ENCODE results near the gene ST6GALNAC2. TPM values are rescaled to one million over a fixed set of nuclear protein-coding genes. Genes with fewer than 3 reads are reported as not detected.
"Not testable (repeated sequence)": the region's sequence is repeated elsewhere in the genome, so short reads cannot be mapped to it uniquely, and the experiment has no call there.

Gene ST6GALNAC2
- total RNA-seq, 4 donors from 2014 or later, result 8.7 to 17.8 (median 13.3) TPM

GRCh38 chr17:76623271-76624146 lies 37.8 kb upstream of the ST6GALNAC2 start:
- 25% methylated on average over 18 of the region's 18 CpGs for WGBS
- no peak for DNase-seq (ENCODE audit: extremely low spot score)
- no peaks in the 10 kb centered on the region for H3K9me3 ChIP-seq
- H3K27ac ChIP-seq (replicated peaks in 1 of 4), result no peak overlapping the region
- peaks cover 0 to 14% (median 0%) of the 10 kb centered on the region in 4 donors for H3K36me3 ChIP-seq
- TF ChIP-seq POLR2AphosphoS5 (IDR thresholded peaks at IDR 0.05), result peak in 1 of 2 donors; percentile 23
- TF ChIP-seq POLR2A (IDR thresholded peaks at IDR 0.05; ENCODE audit: low read depth), result no peak
- peak in 2 of 3 experiments; percentile 94 for TF ChIP-seq CTCF (IDR thresholded peaks at IDR 0.05)
- TF ChIP-seq EP300 (IDR thresholded peaks at IDR 0.05), result no peak
- intact Hi-C loops (cut with DNase I), result loop anchor here (1.0 kb wide), 1 partner anchor 100 kb away; no protein-coding TSS in a partner anchor
- no peak overlapping the region for H3K4me3 ChIP-seq
- peaks cover 0 to 9% (median 5%) of the 10 kb centered on the region in 4 donors for H3K4me1 ChIP-seq
- H3K27me3 ChIP-seq, result no peaks in the 10 kb centered on the region

GRCh38 chr17:76617838-76618237 lies 32.2 kb upstream of the ST6GALNAC2 start:
- H3K4me1 ChIP-seq, result no peaks in the 10 kb centered on the region
- no peak overlapping the region for H3K4me3 ChIP-seq
- no peak for DNase-seq (ENCODE audit: extremely low spot score)
- TF ChIP-seq POLR2A (IDR thresholded peaks at IDR 0.05; ENCODE audit: low read depth) (no peak), EP300 (IDR thresholded peaks at IDR 0.05) (no peak), POLR2AphosphoS5 (IDR thresholded peaks at IDR 0.05) (no peak), CTCF (IDR thresholded peaks at IDR 0.05) (no peak)
- H3K27ac ChIP-seq (replicated peaks in 1 of 4), result no peak overlapping the region
- intact Hi-C loops (cut with DNase I), result no loop called here
- H3K27me3 ChIP-seq, result no peaks in the 10 kb centered on the region
- H3K9me3 ChIP-seq, result no peaks in the 10 kb centered on the region
- 91% methylated on average over 2 of the region's 2 CpGs for WGBS
- no peaks in the 10 kb centered on the region for H3K36me3 ChIP-seq

GRCh38 chr17:76614912-76615617 lies 29.4 kb upstream of the ST6GALNAC2 start:
- H3K4me3 ChIP-seq, result no peak overlapping the region
- H3K27me3 ChIP-seq, result no peaks in the 10 kb centered on the region
- no peak for DNase-seq (ENCODE audit: extremely low spot score)
- intact Hi-C loops (cut with DNase I), result no loop called here
- H3K9me3 ChIP-seq, result no peaks in the 10 kb centered on the region
- no peak for TF ChIP-seq EP300 (IDR thresholded peaks at IDR 0.05)
- TF ChIP-seq POLR2A (IDR thresholded peaks at IDR 0.05; ENCODE audit: low read depth), result no peak
- TF ChIP-seq POLR2AphosphoS5 (IDR thresholded peaks at IDR 0.05), result no peak
- no peak for TF ChIP-seq CTCF (IDR thresholded peaks at IDR 0.05)
- 91% methylated on average over 9 of the region's 28 CpGs for WGBS
- H3K4me1 ChIP-seq, result no peaks in the 10 kb centered on the region
- no peak overlapping the region for H3K27ac ChIP-seq (replicated peaks in 1 of 4)
- H3K36me3 ChIP-seq, result no peaks in the 10 kb centered on the region

GRCh38 chr17:76614064-76614759 lies 28.6 kb upstream of the ST6GALNAC2 start:
- H3K4me3 ChIP-seq; H3K27me3 ChIP-seq; H3K27ac ChIP-seq (replicated peaks in 1 of 4); H3K36me3 ChIP-seq; intact Hi-C loops (cut with DNase I); H3K9me3 ChIP-seq; H3K4me1 ChIP-seq; DNase-seq (ENCODE audit: extremely low spot score): not testable (repeated sequence)
- 78% methylated on average over 13 of the region's 13 CpGs for WGBS

Data from esophagus muscularis mucosa (tissue), 4 donors.